ENCODE results near the gene ZNF891. TPM values are rescaled to one million over a fixed set of nuclear protein-coding genes. Genes with fewer than 3 reads are reported as not detected.

ZNF891 gene
- total RNA-seq, 1 experiment from 2014 or later = 3.8 TPM

- TF ChIP-seq AR (CRISPR knock-in tag; IDR thresholded peaks at IDR 0.05) = no peak
Measured at GRCh38 chr12:133172491-133172890, 42.4 kb upstream of the ZNF891 start (continued).

GRCh38 chr12:133165776-133166175 is 35.7 kb upstream of the ZNF891 start:
- ATAC-seq = no peak
- no peaks in the 10 kb centered on the region for H3K4me1 Mint-ChIP-seq
- POLR2A ChIA-PET = no interaction called here
- no peak for DNase-seq (ENCODE audit: low spot score)
- H3K9me3 Mint-ChIP-seq = peaks cover 79% of the 10 kb centered on the region
- peaks cover 10% of the 10 kb centered on the region; the same call in 1 of the 2 replicates for H3K27me3 Mint-ChIP-seq (ENCODE audit: low read depth)
- no peak overlapping the region for H3K27ac Mint-ChIP-seq
- CTCF ChIA-PET = no interaction called here
- H3K4me3 Mint-ChIP-seq = no peak overlapping the region
- TF ChIP-seq MXD4 (CRISPR knock-in tag; IDR thresholded peaks at IDR 0.05; ENCODE audit: borderline replicate concordance) = no peak
- no peak for TF ChIP-seq CREB1 (CRISPR knock-in tag; IDR thresholded peaks at IDR 0.05)
- TF ChIP-seq TCF7 (CRISPR knock-in tag; IDR thresholded peaks at IDR 0.05; ENCODE audit: low read depth) = no peak
- no peak for TF ChIP-seq E2F4 (CRISPR knock-in tag; IDR thresholded peaks at IDR 0.05; ENCODE audit: borderline replicate concordance, low read depth)
- TF ChIP-seq ZNF219 (CRISPR knock-in tag; IDR thresholded peaks at IDR 0.05; ENCODE audit: borderline replicate concordance) = no peak
- TF ChIP-seq E2F5 (CRISPR knock-in tag; IDR thresholded peaks at IDR 0.05) = no peak
- TF ChIP-seq PRDM15 (CRISPR knock-in tag; IDR thresholded peaks at IDR 0.05) = no peak
- TF ChIP-seq ZNF263 (CRISPR knock-in tag; IDR thresholded peaks at IDR 0.05; ENCODE audit: low read depth) = no peak
- TF ChIP-seq NFE2L1 (CRISPR knock-in tag; IDR thresholded peaks at IDR 0.05) = no peak
- TF ChIP-seq ZNF423 (CRISPR knock-in tag; IDR thresholded peaks at IDR 0.05) = no peak
- TF ChIP-seq NFYB (CRISPR knock-in tag; conservative IDR thresholded peaks at IDR 0.05; ENCODE audit: low read depth) = no peak
- TF ChIP-seq AFF4 (CRISPR knock-in tag; IDR thresholded peaks at IDR 0.05; ENCODE audit: borderline replicate concordance) = no peak
- TF ChIP-seq GTF2I (CRISPR knock-in tag; conservative IDR thresholded peaks at IDR 0.05) = no peak
- peaks cover 47% of the 10 kb centered on the region for H3K36me3 Mint-ChIP-seq
